ENCODE results near the gene TIMM44. TPM values are rescaled to one million over a fixed set of nuclear protein-coding genes. Genes with fewer than 3 reads are reported as not detected.
"Not testable (repeated sequence)": the region's sequence is repeated elsewhere in the genome, so short reads cannot be mapped to it uniquely, and the experiment has no call there.

The TIMM44 gene
- total RNA-seq, 1 donor from 2014 or later: 80.7 TPM

GRCh38 chr19:7894612-7895309, 48.7 kb downstream of the TIMM44 start:
- Mint-ChIP-seq H3K27me3 (ENCODE audit: low read depth) (no peaks in the 10 kb centered on the region), H3K4me3 (no peak overlapping the region), H3K9me3 (no peaks in the 10 kb centered on the region), H3K4me1 (peaks cover 3% of the 10 kb centered on the region), H3K27ac (no peak overlapping the region), H3K36me3 (peaks cover 3% of the 10 kb centered on the region)
- no peak for DNase-seq (ENCODE audit: low spot score in 2 of 2, unreplicated experiment in 2 of 2)
- TF ChIP-seq CTCF (IDR thresholded peaks at IDR 0.05; ENCODE audit: unreplicated experiment): no peak

GRCh38 chr19:7893362-7894101, 49.9 kb downstream of the TIMM44 start:
- H3K4me1 Mint-ChIP-seq; H3K27ac Mint-ChIP-seq; H3K27me3 Mint-ChIP-seq (ENCODE audit: low read depth); H3K4me3 Mint-ChIP-seq; H3K36me3 Mint-ChIP-seq; DNase-seq (ENCODE audit: low spot score in 2 of 2, unreplicated experiment in 2 of 2); H3K9me3 Mint-ChIP-seq: not testable (repeated sequence)

- no peak overlapping the region for H3K27ac Mint-ChIP-seq
- peaks cover 3% of the 10 kb centered on the region for H3K4me1 Mint-ChIP-seq
- H3K27me3 Mint-ChIP-seq (ENCODE audit: low read depth): peaks cover 5% of the 10 kb centered on the region
- no peaks in the 10 kb centered on the region for H3K9me3 Mint-ChIP-seq
- no peak for TF ChIP-seq CTCF (IDR thresholded peaks at IDR 0.05; ENCODE audit: unreplicated experiment)
- H3K4me3 Mint-ChIP-seq: peak overlapping the region; percentile 54
- H3K36me3 Mint-ChIP-seq: no peaks in the 10 kb centered on the region
- no peak for DNase-seq (ENCODE audit: low spot score in 2 of 2, unreplicated experiment in 2 of 2)
These were observed 54.6 kb downstream of the TIMM44 start for GRCh38 chr19:7888826-7889217.

- no peak within 1 kb of the TSS for H3K27ac Mint-ChIP-seq
- peak within 1 kb of the TSS; percentile 54 for H3K4me3 Mint-ChIP-seq
- no peaks in the 10 kb centered on the region for H3K36me3 Mint-ChIP-seq
- H3K27me3 Mint-ChIP-seq (ENCODE audit: low read depth): peaks cover 5% of the 10 kb centered on the region
- no peaks in the 10 kb centered on the region for H3K9me3 Mint-ChIP-seq
- no peak for TF ChIP-seq CTCF (IDR thresholded peaks at IDR 0.05; ENCODE audit: unreplicated experiment)
- DNase-seq (ENCODE audit: low spot score in 2 of 2, unreplicated experiment in 2 of 2): peak in 1 of 2 experiments; percentile 73
- peaks cover 3% of the 10 kb centered on the region for H3K4me1 Mint-ChIP-seq
These were observed 55.2 kb downstream of the TIMM44 start, which contains the start of gene LRRC8E for GRCh38 chr19:7888145-7888825. TSS of gene LRRC8E (plus strand) at chr19:7888510. CDS start at chr19:7895604, 7,094 bp downstream.

GRCh38 chr19:7887408-7888144, 55.9 kb downstream of the TIMM44 start:
- TF ChIP-seq CTCF (IDR thresholded peaks at IDR 0.05; ENCODE audit: unreplicated experiment): no peak
- DNase-seq (ENCODE audit: low spot score in 2 of 2, unreplicated experiment in 2 of 2): no peak
- Mint-ChIP-seq H3K4me3 (peak overlapping the region; percentile 37), H3K36me3 (no peaks in the 10 kb centered on the region), H3K27ac (no peak overlapping the region), H3K4me1 (peaks cover 3% of the 10 kb centered on the region), H3K9me3 (no peaks in the 10 kb centered on the region), H3K27me3 (ENCODE audit: low read depth) (peaks cover 5% of the 10 kb centered on the region)

Data from mesothelial cell of epicardium (in vitro differentiated cells).